ENCODE results near the gene C1QTNF3.
"Not testable (repeated sequence)": the region's sequence is repeated elsewhere in the genome, so short reads cannot be mapped to it uniquely, and the experiment has no call there.

The C1QTNF3 gene

DNA sequence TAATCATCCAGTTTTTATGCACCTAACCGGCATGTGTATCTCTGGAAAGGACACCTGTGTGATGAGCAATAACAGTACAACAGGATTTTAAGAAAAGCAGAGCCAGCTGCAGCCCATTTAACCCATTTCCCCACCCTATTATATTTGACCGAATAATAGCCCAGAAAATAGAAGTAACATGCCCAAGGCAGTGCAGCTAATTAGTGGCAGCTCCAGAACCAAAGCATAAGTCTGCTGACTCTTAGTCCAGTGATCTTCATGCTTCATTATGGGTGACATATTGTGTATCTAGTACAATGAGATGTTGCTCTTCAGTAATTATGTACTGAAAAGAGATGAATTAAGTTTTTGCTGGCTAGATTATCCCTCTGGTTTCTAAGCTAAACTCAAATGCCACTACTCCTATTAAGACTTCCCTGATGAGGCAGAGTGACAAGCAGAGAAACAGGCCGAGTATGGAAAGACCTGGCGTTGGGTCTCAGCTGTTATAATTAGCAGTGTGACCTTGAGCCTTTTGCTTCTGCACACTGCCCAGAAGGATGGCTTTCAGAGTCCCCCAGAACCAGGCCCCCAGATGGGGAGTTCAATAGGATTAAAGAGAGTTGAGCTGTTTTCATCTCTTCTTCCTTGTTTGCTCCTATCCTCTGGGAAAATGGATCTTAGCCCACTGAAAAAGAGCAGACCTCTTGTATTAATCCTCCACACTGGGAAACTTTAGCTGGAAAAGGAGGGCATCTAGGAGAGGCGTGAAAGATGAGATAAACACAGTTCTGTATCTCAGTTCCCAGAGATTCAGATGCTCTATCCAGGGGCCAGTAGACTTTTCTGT is 10.8 kb upstream of the C1QTNF3 start:
- no peak for DNase-seq (ENCODE audit: low read depth, low spot score)
- H3K27ac ChIP-seq, result peak overlapping the region; percentile 80

DNA sequence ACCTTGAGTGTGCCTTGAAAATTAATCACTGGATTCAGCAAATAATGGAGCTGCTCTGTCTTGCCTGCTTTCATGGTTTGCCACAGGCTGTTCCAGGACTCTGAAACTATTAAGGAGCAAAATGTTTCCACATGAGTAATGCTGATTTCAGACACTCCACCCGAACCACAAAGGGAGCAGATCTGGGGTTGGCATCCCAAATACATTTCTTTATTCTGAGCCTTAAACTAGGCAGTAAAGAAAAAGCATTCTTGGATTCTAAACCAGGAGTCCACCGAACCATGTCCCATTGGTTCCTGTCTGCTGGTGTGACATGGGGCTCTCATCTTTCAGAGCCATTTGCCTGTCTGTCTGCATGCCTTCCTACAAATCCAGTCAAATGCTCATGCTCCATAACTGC is 10.1 kb upstream of the C1QTNF3 start:
- H3K27ac ChIP-seq, result peak overlapping the region; percentile 80
- peak; percentile 70 for DNase-seq (ENCODE audit: low read depth, low spot score)

DNA sequence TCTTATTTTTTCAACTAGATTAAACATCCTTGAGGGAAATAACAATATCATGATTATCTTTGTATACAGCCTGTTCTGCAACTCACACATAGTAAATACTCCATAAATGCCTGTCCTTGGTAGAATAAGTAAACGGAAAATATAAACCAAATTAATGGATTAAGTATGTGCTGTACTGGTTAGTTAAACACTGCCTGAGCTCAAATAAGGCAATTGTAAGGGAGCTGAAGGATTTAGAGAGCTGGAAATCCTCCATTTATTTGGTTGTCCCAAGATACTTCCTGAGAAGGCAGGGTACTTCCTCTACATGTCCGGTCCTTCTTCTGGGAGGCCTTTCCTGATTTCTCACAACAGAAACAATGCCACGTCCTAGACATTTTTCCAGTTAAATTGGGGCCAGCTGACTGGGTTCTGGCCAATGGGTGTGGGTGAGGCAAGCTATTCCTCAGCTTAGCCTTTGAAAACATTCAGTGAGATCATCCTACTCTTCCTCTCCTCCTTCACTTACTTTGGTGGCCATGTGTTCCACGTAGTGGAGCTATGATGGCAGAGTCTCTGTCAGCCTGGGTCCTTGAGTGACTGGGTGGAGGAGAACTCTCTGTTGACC is 8.5 kb upstream of the C1QTNF3 start:
- DNase-seq (ENCODE audit: low read depth, low spot score), result no peak
- H3K27ac ChIP-seq, result no peak overlapping the region

DNA sequence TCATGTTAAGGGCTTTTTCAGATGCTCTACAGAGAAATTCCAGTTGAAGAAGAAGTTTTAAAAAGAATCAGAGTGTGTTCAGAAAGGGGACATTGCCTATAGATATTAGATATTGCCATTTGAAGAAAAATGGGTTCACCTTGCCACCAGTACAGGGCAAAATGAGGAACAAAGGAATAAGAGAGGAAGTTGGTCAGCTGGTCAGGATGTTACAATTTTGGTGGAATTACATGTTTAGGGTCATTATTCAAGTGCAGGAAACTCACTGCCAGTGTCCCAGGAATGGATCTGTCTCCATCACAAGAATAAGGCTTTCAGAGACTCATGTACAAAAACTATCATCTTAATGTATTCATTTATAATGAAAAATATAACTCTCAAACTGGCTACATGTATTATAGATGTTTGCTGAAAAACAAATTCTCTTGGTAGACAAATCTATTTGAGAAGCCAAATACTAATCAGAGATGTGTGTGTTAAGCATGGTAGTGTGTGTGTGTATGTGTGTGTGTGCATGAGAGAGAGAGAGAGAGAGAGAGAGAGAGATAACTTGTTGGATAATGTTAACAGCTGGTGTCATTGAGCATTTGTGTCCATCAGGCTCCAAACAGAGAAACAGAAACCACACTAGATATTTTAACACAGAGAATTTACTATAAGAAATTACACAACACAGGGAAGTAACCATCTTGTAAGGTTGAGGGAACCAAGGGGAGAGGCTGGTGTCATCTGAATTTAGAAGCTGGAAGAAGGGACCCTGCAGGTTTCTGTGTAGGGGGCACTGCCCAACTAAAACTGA is 5.0 kb upstream of the C1QTNF3 start:
- H3K27ac ChIP-seq, result peak overlapping the region; percentile 6
- no peak for DNase-seq (ENCODE audit: low read depth, low spot score)

DNA sequence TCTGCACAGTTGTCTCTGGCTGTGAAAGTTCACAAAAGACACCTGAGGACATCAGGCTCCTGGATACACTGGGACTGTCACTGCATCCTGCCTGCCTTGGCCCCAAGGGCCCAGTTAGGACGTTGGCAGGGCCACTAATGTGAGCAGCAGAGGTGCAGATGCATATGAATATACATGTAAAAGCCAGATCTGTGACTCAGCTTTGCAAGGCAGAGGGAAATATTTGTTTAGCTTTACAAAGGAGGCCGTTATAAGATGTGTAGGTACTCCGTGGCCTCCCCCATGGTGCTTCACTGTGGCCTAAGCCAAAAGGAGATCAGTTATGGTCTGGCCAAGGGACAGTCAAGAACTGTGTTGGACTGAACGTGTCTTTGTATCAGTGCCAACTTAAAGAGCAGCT is 4.1 kb upstream of the C1QTNF3 start:
- DNase-seq (ENCODE audit: low read depth, low spot score), result no peak
- peak overlapping the region; percentile 28 for H3K27ac ChIP-seq

DNA sequence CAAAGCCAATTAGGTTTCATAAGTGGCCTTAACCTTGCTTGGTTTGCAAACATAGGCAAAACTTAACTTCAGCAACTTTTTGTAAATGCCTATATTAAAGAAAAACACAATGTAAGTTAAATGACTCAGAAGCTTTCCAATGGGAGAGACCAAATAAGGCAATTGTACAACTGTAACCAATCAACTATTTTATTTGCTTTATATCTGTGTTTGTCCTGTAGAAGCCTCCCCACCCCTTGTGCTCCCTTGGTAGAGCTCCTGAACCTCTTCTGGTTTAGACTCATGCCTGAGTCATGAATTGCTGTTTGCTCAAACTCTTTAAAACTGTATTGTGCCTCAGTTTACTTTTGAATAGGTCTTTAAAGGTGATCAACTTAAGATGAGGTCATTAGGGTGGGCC is 3.0 kb upstream of the C1QTNF3 start:
- peak overlapping the region; percentile 28 for H3K27ac ChIP-seq
- DNase-seq (ENCODE audit: low read depth, low spot score), result peak; percentile 63

DNA sequence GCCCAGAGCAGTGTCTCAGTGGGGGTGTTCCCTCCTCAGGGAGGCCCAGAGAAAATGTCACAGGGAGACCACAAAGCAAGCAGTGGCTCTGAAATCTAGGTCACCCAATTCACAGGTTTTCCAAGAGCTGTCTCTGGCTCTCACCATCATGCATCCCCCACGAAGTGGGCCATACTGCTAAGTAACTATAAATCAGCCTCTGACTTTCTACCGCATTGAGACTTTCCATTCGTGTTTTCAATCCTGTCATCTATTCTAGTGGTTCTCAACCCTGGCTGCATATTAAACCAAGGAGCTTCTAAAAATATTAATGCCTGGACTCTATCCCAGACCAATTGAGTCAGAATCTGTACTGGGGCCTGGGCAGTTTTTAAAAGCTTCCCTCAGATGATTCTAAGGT is 2.0 kb upstream of the C1QTNF3 start:
- H3K27ac ChIP-seq, result no peak overlapping the region
- no peak for DNase-seq (ENCODE audit: low read depth, low spot score)

DNA sequence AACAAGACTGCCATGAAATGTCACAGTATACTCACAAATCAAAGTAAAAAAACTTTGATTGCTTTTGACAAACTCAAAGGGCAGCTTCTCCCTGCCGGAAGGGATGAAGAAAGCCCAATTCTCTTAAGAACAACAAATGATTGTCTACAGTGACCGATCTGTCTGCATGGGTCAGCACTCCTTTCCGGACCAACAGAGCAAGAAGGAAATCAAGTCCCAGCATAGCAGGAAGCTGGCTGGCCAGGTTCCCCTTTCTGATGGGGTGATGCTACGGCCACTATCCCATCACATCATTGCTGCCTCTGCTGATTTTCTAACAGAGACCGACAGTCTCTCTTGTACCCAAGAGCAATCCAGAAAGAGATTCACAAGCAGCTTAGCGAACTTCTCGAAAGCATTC is 692 bp downstream of the C1QTNF3 start:
- no peak overlapping the region for H3K27ac ChIP-seq
- no peak for DNase-seq (ENCODE audit: low read depth, low spot score)

DNA sequence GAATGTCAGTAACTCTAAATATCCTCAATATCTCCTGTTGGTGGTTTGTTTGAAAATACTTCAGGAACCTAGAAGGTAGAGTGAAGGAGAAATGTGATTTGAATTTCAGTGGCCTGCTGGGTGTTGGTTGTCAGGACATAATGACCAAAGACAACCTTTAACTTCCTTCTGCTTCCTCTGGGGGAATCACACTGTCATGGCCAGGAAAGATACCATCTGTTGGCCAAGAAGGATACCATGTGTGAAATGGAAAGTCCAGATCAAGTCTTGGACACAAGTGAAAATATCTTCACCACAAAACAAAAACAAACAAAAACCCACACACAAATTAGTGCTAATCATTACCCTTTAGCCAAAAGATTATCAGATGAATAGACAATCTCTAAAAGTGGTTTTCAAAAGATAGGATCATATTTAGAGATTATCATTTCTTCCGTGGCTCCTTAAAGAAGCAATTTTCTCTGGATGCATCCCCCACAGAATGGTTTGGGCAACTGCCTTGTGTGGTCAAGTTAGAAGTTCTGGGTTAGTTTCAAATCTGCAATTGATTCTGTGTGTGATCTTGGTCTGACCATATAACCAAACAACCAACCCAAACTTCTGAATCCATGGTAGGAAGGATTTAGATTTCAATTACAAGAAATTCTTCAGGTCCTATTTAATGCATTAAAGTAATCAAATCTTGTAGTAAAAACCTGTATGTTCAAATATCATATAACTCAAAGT is 1.6 kb downstream of the C1QTNF3 start:
- no peak for DNase-seq (ENCODE audit: low read depth, low spot score)
- no peak overlapping the region for H3K27ac ChIP-seq

DNA sequence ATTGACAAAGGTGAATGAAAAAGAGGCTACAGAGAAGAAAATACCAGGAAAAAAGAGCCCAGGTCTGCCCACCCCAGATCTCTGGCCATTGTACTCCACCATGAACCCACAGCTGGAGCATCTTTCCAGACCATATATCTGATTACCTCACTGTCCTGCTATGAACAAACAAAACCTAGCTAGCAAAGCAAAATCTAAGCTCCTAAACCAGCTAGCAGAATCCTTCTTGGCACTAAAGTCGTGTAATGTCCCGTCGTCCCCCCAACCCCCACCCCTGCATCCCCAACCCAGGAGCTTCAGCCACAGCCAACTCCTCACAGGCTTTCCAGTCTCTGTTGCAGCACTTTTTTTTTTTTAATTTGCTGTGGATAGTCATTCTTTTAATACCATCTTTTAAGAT is 2.5 kb downstream of the C1QTNF3 start:
- no peak overlapping the region for H3K27ac ChIP-seq

DNA sequence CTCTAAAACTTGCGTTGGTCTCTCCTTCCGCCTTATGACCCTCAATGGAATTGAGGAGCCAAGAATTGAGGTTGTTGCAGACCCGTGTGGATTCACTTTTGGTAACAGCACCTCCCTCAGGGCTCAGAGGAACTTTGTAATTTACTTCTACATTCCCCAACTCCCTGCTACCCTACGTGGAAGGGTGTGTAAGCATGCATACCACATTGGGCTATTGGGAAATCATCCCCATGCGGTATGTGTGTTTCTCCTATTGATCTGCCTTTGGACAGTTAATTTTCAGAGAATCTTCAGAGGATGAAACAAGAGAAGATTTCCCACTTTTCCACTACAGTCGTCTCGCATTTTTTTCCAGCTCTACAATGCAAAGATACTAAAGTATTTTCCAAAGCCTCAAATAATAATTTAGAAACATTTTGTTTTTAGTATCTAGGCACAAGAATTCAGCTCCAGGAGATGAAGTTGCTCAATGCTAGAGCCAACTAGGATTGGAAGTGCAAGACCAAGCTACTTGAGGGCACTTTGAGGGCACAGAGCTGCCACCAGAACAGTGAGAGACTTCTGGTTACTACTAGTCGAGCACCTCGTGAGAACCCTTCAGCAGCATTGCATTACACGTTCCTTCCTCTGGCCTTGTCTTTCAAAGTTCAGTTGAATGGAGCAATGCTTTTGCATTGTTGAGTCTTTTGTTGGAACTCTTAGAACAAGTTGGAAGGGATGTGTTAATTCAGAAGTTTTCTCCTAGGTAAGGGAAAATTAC is 3.4 kb downstream of the C1QTNF3 start:
- DNase-seq (ENCODE audit: low read depth, low spot score), result no peak
- H3K27ac ChIP-seq, result no peak overlapping the region

More for the DNA sequence above, 2.5 kb downstream of the C1QTNF3 start:
- no peak for DNase-seq (ENCODE audit: low read depth, low spot score)

DNA sequence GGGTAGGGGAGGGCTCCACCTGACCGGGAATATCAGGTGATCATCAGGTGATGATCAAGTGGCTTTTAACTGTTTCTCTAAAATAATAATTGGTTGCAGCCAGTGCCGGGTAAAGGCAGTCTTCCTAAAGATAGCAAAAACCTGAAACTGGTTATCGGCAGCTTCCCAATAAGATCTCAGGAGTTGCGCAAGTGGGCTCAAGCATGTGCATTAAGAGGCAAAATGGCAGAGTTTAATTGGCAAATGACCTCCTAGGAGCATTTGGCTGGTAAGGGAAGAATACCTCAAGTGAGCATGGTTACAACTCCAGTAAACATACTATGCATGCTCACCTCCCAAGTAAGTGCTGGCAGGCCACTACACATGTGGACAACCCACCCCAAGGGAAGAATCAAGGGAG is 4.2 kb downstream of the C1QTNF3 start:
- DNase-seq (ENCODE audit: low read depth, low spot score), result no peak
- no peak overlapping the region for H3K27ac ChIP-seq

DNA sequence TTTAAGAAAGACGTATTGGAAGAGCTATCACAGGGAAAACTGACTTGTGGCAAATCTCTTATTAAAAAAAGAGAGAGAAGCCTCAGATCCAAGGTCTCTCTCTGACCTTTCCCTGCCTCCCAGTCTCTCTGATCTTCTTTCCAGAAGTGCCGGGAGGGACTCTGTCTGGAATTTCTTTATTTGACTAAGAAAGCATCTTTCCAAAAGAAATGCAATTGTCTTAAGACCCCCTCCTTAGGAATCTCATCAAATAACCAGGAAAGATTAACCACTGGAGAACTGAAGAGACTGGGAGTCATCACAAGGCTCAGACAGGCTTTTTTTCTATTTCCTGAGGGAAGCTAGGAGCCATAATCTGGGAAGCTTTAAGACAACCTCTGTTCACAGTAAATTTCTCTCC is 4.6 kb downstream of the C1QTNF3 start:
- DNase-seq (ENCODE audit: low read depth, low spot score), result no peak
- H3K27ac ChIP-seq, result no peak overlapping the region

DNA sequence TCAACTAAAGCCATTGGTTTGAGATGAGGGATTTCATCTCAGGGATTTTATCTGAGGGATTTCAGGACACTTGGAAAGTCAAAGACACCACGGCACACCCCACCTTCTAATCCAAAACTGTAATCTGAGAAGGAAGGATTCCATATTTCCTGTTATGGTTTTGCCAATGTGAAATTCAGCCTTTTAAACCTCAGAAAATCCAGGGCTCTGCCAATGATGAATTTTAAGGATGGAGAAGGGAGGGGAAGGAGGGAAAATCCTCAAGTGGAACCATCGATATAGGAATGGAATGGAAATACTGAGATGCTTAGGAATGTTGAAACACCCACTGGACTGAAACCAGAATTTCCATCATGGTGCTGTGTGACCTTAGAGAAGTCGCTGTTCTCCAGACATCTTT is 5.3 kb downstream of the C1QTNF3 start:
- no peak for DNase-seq (ENCODE audit: low read depth, low spot score)
- H3K27ac ChIP-seq, result no peak overlapping the region

DNA sequence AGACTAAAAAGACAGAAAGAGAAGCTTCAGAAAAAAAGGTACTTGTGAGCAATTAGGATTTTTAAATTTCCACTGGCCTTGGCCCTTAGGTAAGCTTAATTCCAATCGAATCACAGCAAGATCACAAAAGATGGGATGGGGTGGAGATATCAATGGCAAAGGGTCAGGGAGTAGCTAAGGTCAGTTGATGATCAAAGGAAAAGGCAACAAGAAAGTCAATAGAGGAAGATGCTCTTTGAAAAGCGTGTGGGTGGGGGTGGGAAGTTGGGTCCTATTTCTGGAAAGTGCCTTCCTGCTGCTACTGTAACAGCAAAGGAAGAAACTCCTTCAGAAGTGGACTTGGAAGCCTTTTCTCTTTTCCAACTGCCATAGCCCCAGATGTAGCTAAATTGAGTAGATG is 7.3 kb downstream of the C1QTNF3 start:
- DNase-seq (ENCODE audit: low read depth, low spot score), result no peak
- no peak overlapping the region for H3K27ac ChIP-seq

DNA sequence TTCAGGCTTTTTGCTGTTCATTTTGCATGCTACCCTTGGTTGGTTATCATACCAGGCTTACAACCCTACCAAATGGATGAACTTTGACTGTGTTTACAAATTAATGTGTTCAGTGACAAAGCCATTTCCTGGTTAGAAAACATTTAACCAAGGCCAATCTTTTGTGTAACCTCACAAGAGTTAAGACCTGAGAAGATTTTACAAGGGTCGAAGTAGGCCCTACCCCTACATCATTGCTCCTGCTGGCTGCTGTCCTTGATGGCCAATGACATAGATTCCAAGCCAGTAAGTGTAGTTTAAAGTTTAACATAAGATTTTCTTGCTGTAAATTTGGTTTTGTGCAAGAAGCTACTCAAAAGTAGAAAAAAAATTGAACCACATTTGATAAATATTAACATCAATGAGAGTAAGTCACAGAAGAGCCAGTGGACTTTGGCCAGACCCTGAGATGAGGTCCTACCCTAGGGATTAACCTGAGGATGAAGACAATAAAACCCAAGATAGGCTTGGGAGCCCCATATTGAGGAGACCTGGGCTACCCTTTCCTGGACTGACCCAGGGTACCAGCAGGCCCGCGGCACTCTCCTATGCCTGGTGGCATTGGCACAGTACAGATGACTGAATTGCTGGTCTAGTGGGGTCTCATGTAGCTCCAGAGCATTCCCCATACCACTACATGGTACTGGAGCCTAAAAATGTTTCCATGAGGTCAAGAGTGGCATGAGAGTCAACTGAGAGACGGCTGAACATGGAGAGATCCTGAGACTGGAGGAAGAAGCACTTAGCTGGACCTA is 8.3 kb downstream of the C1QTNF3 start:
- DNase-seq (ENCODE audit: low read depth, low spot score), result no peak
- no peak overlapping the region for H3K27ac ChIP-seq

DNA sequence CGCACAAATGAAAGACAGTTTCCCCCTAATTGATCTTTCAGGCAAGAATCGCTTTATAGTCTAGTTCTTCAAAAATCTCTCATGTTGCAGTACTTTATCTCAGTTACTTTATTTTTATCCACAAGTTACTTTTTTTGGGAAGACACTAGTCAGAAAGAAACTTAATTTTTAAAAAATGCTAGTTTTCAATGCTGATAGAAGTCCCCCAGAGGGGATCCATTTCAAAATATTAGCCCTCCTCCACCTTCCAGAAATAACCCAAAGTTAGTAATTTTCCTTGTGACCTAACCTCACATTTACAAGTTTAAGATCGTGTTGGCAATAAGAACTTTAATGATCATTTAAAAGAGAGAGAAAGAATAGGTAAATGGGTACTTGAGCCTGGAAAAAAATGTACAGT is 11.0 kb downstream of the C1QTNF3 start:
- no peak for DNase-seq (ENCODE audit: low read depth, low spot score)
- no peak overlapping the region for H3K27ac ChIP-seq

DNA sequence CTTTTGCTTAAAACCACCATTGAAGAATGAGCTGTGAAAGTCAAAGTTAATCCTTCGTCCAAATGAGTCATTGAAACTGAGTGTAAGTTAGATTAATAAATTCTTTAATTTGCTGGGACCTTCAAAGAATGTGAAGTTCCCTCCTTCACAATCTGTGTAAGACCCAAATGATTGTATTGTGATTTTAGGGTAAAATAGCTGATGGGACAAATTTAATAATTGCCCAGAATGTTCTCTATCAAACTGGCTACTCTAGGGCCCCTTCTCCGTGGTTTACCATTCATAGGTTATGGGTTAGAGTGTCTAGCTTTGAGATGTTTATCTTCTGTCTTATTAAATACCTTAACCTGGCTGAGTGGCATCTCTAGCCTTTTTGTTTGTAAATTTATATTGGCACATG is 11.9 kb downstream of the C1QTNF3 start:
- no peak overlapping the region for H3K27ac ChIP-seq
- DNase-seq (ENCODE audit: low read depth, low spot score), result no peak

DNA sequence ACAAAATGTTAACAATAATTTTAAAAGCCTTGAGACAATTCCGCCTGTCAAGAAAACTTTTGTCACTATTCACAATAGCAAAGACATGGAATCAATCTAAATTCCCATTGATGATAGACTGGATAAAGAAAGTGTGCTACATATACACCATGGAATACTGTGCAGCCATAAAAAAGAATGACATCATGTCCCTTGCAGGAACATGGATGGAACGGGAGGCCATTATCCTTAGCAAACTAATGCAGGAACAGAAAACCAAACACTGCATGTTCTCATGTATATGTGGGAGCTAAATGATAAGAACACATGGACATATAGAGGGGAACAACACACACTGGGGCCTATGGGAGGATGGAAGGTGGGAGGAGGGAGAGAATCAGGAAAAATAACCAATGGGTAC is 12.4 kb downstream of the C1QTNF3 start:
- H3K27ac ChIP-seq; DNase-seq (ENCODE audit: low read depth, low spot score): not testable (repeated sequence)

All from epithelial cell of prostate (primary cell).